Measurements from ENCODE around the gene MIER2. TPM values are rescaled to one million over a fixed set of nuclear protein-coding genes. Genes with fewer than 3 reads are reported as not detected.

The MIER2 gene
- total and polyA plus RNA-seq, 2 donors (not counting 1 experiment from before 2014, with no cell fraction given): 10.5 to 19.7 TPM

- ATAC-seq (ENCODE audit: low read depth): no peak
- Mint-ChIP-seq H3K27ac (no peak overlapping the region), H3K4me3 (no peak overlapping the region), H3K27me3 (no peaks in the 10 kb centered on the region), H3K4me1 (peaks cover 15% of the 10 kb centered on the region), H3K9me3 (ENCODE audit: insufficient read depth) (peaks cover 3% of the 10 kb centered on the region)
- ChIA-PET CTCF (no interaction called here), POLR2A (no interaction called here)
- intact Hi-C loops (cut with micrococcal nuclease): loop anchor here (10.0 kb wide), 1 partner anchor 157 kb away; the partner anchor contains the start of gene TPGS1
- no peak overlapping the region for H2AFZ ChIP-seq (ENCODE audit: insufficient read depth, low read depth, low read length, poor library complexity, severe bottlenecking)
- H3K27ac ChIP-seq (ENCODE audit: low read length in 2 of 2): no peak overlapping the region
- no peak overlapping the region for H3K4me3 ChIP-seq (ENCODE audit: control extremely low read depth in 1 of 5, extremely low read depth in 1 of 5, insufficient read depth in 1 of 5, low read depth in 2 of 5, low read length in 4 of 5)
- no peak overlapping the region for H3K4me2 ChIP-seq (replicated peaks; ENCODE audit: low read depth, low read length, poor library complexity, severe bottlenecking)
- H4K20me1 ChIP-seq (ENCODE audit: control insufficient read depth, insufficient read depth, low read length, poor library complexity, severe bottlenecking): no peaks in the 10 kb centered on the region
- peaks cover 0 to 14% (median 1%) of the 10 kb centered on the region in 3 donors for H3K9me3 ChIP-seq (ENCODE audit: control extremely low read depth in 1 of 3, control insufficient read depth in 2 of 3, insufficient read depth in 1 of 3, low read length in 2 of 3)
- peaks cover 7% of the 10 kb centered on the region for H3K79me2 ChIP-seq (ENCODE audit: control insufficient read depth, insufficient read depth, low read length)
- no peaks in the 10 kb centered on the region for H3K36me3 ChIP-seq (replicated peaks in 1 of 2; ENCODE audit: control extremely low read depth in 1 of 2, control insufficient read depth in 1 of 2, extremely low read depth in 1 of 2, insufficient read depth in 2 of 2, low read length in 1 of 2)
- TF ChIP-seq, protein P1, sequence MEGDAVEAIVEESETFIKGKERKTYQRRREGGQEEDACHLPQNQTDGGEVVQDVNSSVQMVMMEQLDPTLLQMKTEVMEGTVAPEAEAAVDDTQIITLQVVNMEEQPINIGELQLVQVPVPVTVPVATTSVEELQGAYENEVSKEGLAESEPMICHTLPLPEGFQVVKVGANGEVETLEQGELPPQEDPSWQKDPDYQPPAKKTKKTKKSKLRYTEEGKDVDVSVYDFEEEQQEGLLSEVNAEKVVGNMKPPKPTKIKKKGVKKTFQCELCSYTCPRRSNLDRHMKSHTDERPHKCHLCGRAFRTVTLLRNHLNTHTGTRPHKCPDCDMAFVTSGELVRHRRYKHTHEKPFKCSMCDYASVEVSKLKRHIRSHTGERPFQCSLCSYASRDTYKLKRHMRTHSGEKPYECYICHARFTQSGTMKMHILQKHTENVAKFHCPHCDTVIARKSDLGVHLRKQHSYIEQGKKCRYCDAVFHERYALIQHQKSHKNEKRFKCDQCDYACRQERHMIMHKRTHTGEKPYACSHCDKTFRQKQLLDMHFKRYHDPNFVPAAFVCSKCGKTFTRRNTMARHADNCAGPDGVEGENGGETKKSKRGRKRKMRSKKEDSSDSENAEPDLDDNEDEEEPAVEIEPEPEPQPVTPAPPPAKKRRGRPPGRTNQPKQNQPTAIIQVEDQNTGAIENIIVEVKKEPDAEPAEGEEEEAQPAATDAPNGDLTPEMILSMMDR (IDR thresholded peaks at IDR 0.05): no peak
- no peak for TF ChIP-seq EZH2 (IDR thresholded peaks at IDR 0.05; ENCODE audit: borderline replicate concordance, insufficient read depth, low read depth, low read length, poor library complexity, severe bottlenecking)
- no peak overlapping the region for H3K9ac ChIP-seq (ENCODE audit: low read length)
- WGBS (ENCODE audit: insufficient coverage): 74% methylated on average over 18 of the region's 26 CpGs
- peaks cover 12 to 13% of the 10 kb centered on the region in 2 donors for H3K4me1 ChIP-seq (ENCODE audit: control insufficient read depth in 2 of 2, insufficient read depth in 2 of 2, low read length in 2 of 2)
- H3K27me3 ChIP-seq (replicated peaks in 1 of 4; ENCODE audit: control extremely low read depth in 1 of 4, control insufficient read depth in 3 of 4, insufficient read depth in 4 of 4, low read length in 3 of 4): no peaks in the 10 kb centered on the region
- no peak for DNase-seq
These were observed 3.6 kb upstream of the MIER2 start for GRCh38 chr19:347946-348861.

Data from B cell (primary cell).